LNCAP (cell line): Measurements from ENCODE around the gene PDE7B.

ENCODE experiments used
- CTCF ChIP-seq: fragments of 450-650 bp; IDR thresholded peaks from 2 replicates; pipeline ENCODE4 v1.5.1; 2017; ENCODE audit warnings: mild to moderate bottlenecking

Gene PDE7B

GRCh38 chr6:136063096-136063495, 211.6 kb downstream of the PDE7B start:
- no peak for TF ChIP-seq CTCF

DNA sequence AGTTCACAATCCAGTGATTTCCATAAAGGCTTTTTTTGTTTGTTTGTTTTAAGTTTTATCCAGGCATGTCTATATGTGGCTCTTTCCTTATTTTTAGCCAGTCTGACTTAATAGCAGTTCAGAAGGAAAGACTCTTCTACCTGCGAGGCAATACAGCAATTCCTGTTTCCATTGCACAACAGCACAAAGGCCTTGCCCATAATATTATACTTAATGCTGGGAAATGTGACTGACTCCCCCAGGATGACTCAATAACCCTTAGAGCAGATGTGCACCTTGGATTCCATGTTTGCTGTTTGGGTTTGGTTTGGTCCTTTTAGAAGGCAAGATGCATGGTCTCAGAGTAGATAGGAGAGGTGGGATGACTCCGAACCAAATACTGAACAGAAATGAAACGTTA, 214.5 kb downstream of the PDE7B start:
- TF ChIP-seq CTCF = no peak

GRCh38 chr6:136067731-136068341, 216.3 kb downstream of the PDE7B start:
- no peak for TF ChIP-seq CTCF

- TF ChIP-seq CTCF = no peak
Observed at GRCh38 chr6:136069119-136069518, 217.6 kb downstream of the PDE7B start.

GRCh38 chr6:136070815-136071214, 219.3 kb downstream of the PDE7B start:
- TF ChIP-seq CTCF = no peak

GRCh38 chr6:136072691-136073090, 221.2 kb downstream of the PDE7B start:
- TF ChIP-seq CTCF = no peak

DNA sequence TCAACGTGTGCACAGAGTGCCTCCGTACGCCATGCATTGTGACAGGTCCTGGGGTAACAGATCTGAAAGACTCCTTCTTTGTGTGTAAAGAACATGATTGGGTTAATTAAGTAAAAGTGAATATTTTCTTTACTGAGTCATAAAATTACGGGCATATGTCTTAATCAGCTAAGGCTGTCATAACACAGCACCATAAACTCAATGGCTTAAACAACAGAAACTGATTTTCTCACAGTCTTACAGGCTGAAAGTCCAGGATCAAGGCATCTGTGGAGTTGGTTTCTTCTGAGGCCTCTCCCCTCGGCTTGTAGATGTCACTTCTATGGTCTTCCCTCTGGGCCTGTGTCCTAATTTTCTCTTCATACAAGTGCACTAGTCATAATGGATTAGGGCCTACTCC, 221.7 kb downstream of the PDE7B start:
- no peak for TF ChIP-seq CTCF

- no peak for TF ChIP-seq CTCF
Observed at GRCh38 chr6:136076496-136076895, 225.0 kb downstream of the PDE7B start.
